HEK293T (cell line): ENCODE results near the gene PKD2L2.

Source experiments
- BHLHE40 ChIP-seq: fragments of 450-650 bp; IDR thresholded peaks from 2 replicates; pipeline ENCODE4 v1.6.1; 2016; ENCODE audit warnings: mild to moderate bottlenecking, moderate library complexity, borderline replicate concordance
- L3MBTL2 ChIP-seq: fragments of 450-650 bp; conservative IDR thresholded peaks from 2 replicates; pipeline ENCODE4 v1.6.1; 2016; ENCODE audit warnings: mild to moderate bottlenecking
- NFRKB ChIP-seq: fragments of 450-650 bp; IDR thresholded peaks from 2 replicates; pipeline ENCODE4 v1.6.1; 2016; ENCODE audit warnings: mild to moderate bottlenecking, moderate library complexity
- SP1 ChIP-seq: fragments of 450-650 bp; IDR thresholded peaks from 2 replicates; pipeline ENCODE4 v1.6.1; 2017

DNA sequence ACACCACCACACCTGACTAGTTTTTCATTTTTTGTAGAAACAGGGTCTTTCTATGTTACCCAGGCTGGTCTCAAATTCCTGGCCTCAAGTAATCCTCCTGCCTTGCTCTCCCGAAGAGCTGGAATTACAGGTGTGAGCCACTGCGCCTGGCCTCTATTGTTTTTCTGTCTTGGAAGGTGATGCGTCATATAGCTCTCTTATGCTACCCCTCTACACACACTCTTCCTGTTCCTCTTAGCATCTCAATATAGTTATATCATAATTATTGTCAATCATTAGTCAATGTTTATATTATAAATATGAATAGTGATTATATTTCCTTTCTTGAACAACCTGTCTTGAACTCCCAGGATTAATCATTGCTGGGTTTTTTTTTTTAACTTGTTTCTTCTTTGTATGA lies 7.3 kb downstream of the PKD2L2 start:
- TF ChIP-seq SP1 (no peak), L3MBTL2 (no peak), NFRKB (no peak), BHLHE40 (no peak)
